HepG2 (cell line): ENCODE results near the gene NXPH1. TPM values are rescaled to one million over a fixed set of nuclear protein-coding genes. Genes with fewer than 3 reads are reported as not detected.

Source experiments
- ARID4A ChIP-seq: sonication (generic); formaldehyde crosslinking; IDR thresholded peaks from 2 replicates; pipeline ENCODE4 v1.5.0; 2020; ENCODE audit warnings: mild to moderate bottlenecking, missing genetic modification reagents, borderline replicate concordance
- ETV6 ChIP-seq: sonication (generic); formaldehyde crosslinking; conservative IDR thresholded peaks from 2 replicates; pipeline ENCODE4 v1.4.0; 2020; ENCODE audit warnings: missing genetic modification reagents
- FOXK1 ChIP-seq: sonication (generic); formaldehyde crosslinking; IDR thresholded peaks from 2 replicates; pipeline ENCODE4 v1.4.0; 2020; ENCODE audit warnings: low read depth, missing genetic modification reagents, borderline replicate concordance
- HNF4A ChIP-seq: sonication (generic); formaldehyde crosslinking; IDR thresholded peaks from 2 replicates; pipeline ENCODE4 v1.4.0; 2020; ENCODE audit warnings: missing genetic modification reagents
- KDM1A ChIP-seq: IDR thresholded peaks from 2 replicates; pipeline ENCODE4 v1.6.1; 2016; ENCODE audit warnings: missing compliant biosample characterization
- KDM5A ChIP-seq: fragments of 200-600 bp; sonication (generic); IDR thresholded peaks from 2 replicates; pipeline ENCODE4 v1.7.0; 2018; ENCODE audit warnings: antibody characterized with exemption, mild to moderate bottlenecking, low read length, borderline replicate concordance
- MAF1 ChIP-seq: sonication (generic); formaldehyde crosslinking; IDR thresholded peaks from 2 replicates; pipeline ENCODE4 v1.5.0; 2020; ENCODE audit warnings: missing genetic modification reagents, borderline replicate concordance
- MIXL1 ChIP-seq: IDR thresholded peaks from 2 replicates; pipeline ENCODE4 v1.6.1; 2016
- NFE2L2 ChIP-seq: fragments of 150-350 bp; IDR thresholded peaks from 2 replicates; pipeline ENCODE4 v1.6.1; 2014; ENCODE audit warnings: low read length
- PHF5A ChIP-seq: IDR thresholded peaks from one replicate; pipeline ENCODE4 v1.6.1; 2018; ENCODE audit warnings: low read depth, missing genetic modification reagents; ENCODE audit not compliant: unreplicated experiment
- SMARCC2 ChIP-seq: fragments of 450-650 bp; IDR thresholded peaks from 2 replicates; pipeline ENCODE4 v1.6.1; 2017; ENCODE audit warnings: antibody characterized with exemption, mild to moderate bottlenecking
- ZFP91 ChIP-seq: sonication (generic); formaldehyde crosslinking; IDR thresholded peaks from 2 replicates; pipeline ENCODE4 v1.9.0; 2022; ENCODE audit warnings: missing genetic modification reagents, mild to moderate bottlenecking, borderline replicate concordance
- ZMYM4 ChIP-seq: sonication (generic); formaldehyde crosslinking; IDR thresholded peaks from 2 replicates; pipeline ENCODE4 v1.8.1; 2023; ENCODE audit warnings: mild to moderate bottlenecking, missing genetic modification reagents
- ZNF335 ChIP-seq: sonication (generic); formaldehyde crosslinking; IDR thresholded peaks from 2 replicates; pipeline ENCODE4 v1.4.0; 2020; ENCODE audit warnings: missing genetic modification reagents
- ZNF44 ChIP-seq: sonication (generic); formaldehyde crosslinking; IDR thresholded peaks from 2 replicates; pipeline ENCODE4 v1.5.1; 2020; ENCODE audit warnings: mild to moderate bottlenecking, missing genetic modification reagents
- ZNF597 ChIP-seq: sonication (generic); formaldehyde crosslinking; IDR thresholded peaks from 2 replicates; pipeline ENCODE4 v1.5.0; 2020; ENCODE audit warnings: missing genetic modification reagents
- ZNF670 ChIP-seq: sonication (generic); formaldehyde crosslinking; IDR thresholded peaks from 2 replicates; pipeline ENCODE4 v1.8.0; 2022; ENCODE audit warnings: mild to moderate bottlenecking, missing genetic modification reagents, borderline replicate concordance
- ZNF740 ChIP-seq: sonication (generic); formaldehyde crosslinking; IDR thresholded peaks from 2 replicates; pipeline ENCODE4 v1.4.0; 2020; ENCODE audit warnings: missing genetic modification reagents
- ZNF761 ChIP-seq: sonication (generic); formaldehyde crosslinking; conservative IDR thresholded peaks from 2 replicates; pipeline ENCODE4 v1.4.0; 2020; ENCODE audit warnings: mild to moderate bottlenecking, missing genetic modification reagents
- ZNF800 ChIP-seq: sonication (generic); formaldehyde crosslinking; IDR thresholded peaks from 2 replicates; pipeline ENCODE4 v1.4.0; 2020; ENCODE audit warnings: missing genetic modification reagents
- ZSCAN31 ChIP-seq: sonication (generic); formaldehyde crosslinking; IDR thresholded peaks from 2 replicates; pipeline ENCODE4 v1.5.0; 2020; ENCODE audit warnings: low read depth, mild to moderate bottlenecking, missing genetic modification reagents
- polyA plus RNA-seq, 8 experiments: library from polyadenylated mRNA; depleted of rRNA in 3 of 8; stranded (reverse) in 7 of 8; unstranded in 1 of 8; fragments of >200 nt; fragmentation: Illumina TruSeq in 4 of 8; extraction: Trizol in 4 of 8; gene quantifications; 2 replicates each; pipeline versions ENCODE4 v1.2.1 to v1.2.3, GENCODE V29; 2011 to 2016; ENCODE audit warnings: low read depth in 4 of 8, missing spikeins in 1 of 8, mixed read lengths in 1 of 8; ENCODE audit not compliant: insufficient read depth in 1 of 8
- total RNA-seq, 5 experiments: library from RNA; depleted of rRNA; stranded (reverse); fragments of >200 nt; fragmentation: Illumina TruSeq; extraction: Trizol; gene quantifications; 2 replicates each; pipeline ENCODE4 v1.2.3, GENCODE V29; 2016; ENCODE audit warnings: low read depth in 1 of 5

Gene NXPH1
- total and polyA plus RNA-seq, 2 of the 13 experiments (the other 11 are each of a cell fraction or from before 2014, with no cell fraction given) = not detected

- TF ChIP-seq ARID4A (CRISPR knock-in tag) (peak; percentile 29; the same call in 1 of the 2 replicates), ZFP91 (CRISPR knock-in tag) (peak; percentile 55), ZNF44 (CRISPR knock-in tag) (no peak), ZNF740 (no peak), SMARCC2 (no peak), NFE2L2 (no peak), ZNF761 (CRISPR knock-in tag) (no peak), PHF5A (no peak), ZSCAN31 (0 out of 2 replicates have a peak, but pooled peaks have one; percentile 26), ZNF800 (CRISPR knock-in tag) (no peak), KDM5A (no peak), MIXL1 (CRISPR knock-in tag) (no peak), ZNF670 (CRISPR knock-in tag) (no peak; the same call in 1 of the 2 replicates), ZMYM4 (CRISPR knock-in tag) (peak; percentile 53), KDM1A (CRISPR knock-in tag) (no peak), HNF4A (peak; percentile 68), FOXK1 (no peak), ZNF335 (CRISPR knock-in tag) (no peak), ETV6 (CRISPR knock-in tag) (no peak), MAF1 (CRISPR knock-in tag) (no peak), ZNF597 (CRISPR knock-in tag) (no peak)
Observed at GRCh38 chr7:8433477-8434289, at the start of gene NXPH1 (continued).
